Muscle layer of colon (tissue), 2 donors: ENCODE data around the gene SCO1.
"Not testable (repeated sequence)": the region's sequence is repeated elsewhere in the genome, so short reads cannot be mapped to it uniquely, and the experiment has no call there.

Experiments
- H3K27ac ChIP-seq: one replicate; pipeline ENCODE4 v1.7.0; 2013; ENCODE audit warnings: low read depth, mild to moderate bottlenecking, low read length, moderate library complexity
- H3K27me3 ChIP-seq, 2 donors: one replicate each; pipeline ENCODE4 v1.7.0; 2013; ENCODE audit warnings: low read length in 2 of 2, mild to moderate bottlenecking in 2 of 2; ENCODE audit not compliant: insufficient read depth in 2 of 2, control insufficient read depth in 1 of 2
- H3K36me3 ChIP-seq: one replicate; pipeline ENCODE4 v1.7.0; 2013; ENCODE audit warnings: mild to moderate bottlenecking, low read length; ENCODE audit not compliant: insufficient read depth
- H3K4me1 ChIP-seq: one replicate; pipeline ENCODE4 v1.7.0; 2013; ENCODE audit warnings: mild to moderate bottlenecking, low read length; ENCODE audit not compliant: insufficient read depth
- H3K4me3 ChIP-seq, 2 donors: one replicate each; pipeline ENCODE4 v1.7.0; 2013; ENCODE audit warnings: low read length in 2 of 2, low read depth in 1 of 2, mild to moderate bottlenecking in 1 of 2, moderate library complexity in 1 of 2
- H3K9ac ChIP-seq: one replicate; pipeline ENCODE4 v1.7.0; 2013; ENCODE audit warnings: low read length
- H3K9me3 ChIP-seq: one replicate; pipeline ENCODE4 v1.7.0; 2013; ENCODE audit warnings: mild to moderate bottlenecking, low read length
- donor health status: abdominal sarcoma.
- donor health status: Adenocarcinoma of cecum.

SCO1 gene

GRCh38 chr17:10724546-10725195 is 27.3 kb upstream of the SCO1 start:
- H3K9ac ChIP-seq, result no peak overlapping the region
- H3K27ac ChIP-seq, result no peak overlapping the region
- H3K4me1 ChIP-seq, result peaks cover 4% of the 10 kb centered on the region
- peaks cover 16% of the 10 kb centered on the region for H3K36me3 ChIP-seq
- H3K27me3 ChIP-seq, result no peaks in the 10 kb centered on the region
- H3K4me3 ChIP-seq, result no peak overlapping the region
- H3K9me3 ChIP-seq, result no peaks in the 10 kb centered on the region

DNA sequence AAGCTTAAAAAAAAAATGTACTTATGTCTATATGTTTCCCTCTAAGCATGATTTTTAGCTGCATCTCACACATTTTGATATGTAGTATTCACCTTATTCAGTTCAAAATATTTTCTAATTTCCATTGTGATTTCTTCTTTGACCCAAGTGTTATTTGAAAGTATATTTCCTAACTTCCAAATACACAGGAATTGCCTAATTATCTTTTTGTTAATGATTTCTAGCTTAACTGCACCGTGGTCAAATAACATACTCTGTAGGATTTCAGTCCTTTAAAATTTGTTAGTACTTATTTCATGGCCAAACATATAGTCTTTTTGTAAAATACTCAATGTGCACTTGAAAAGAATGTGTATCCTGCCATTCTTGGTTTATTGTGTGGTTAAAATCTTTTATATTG is 21.2 kb upstream of the SCO1 start:
- Histone ChIP-seq H3K9me3 (no peaks in the 10 kb centered on the region), H3K4me1 (no peaks in the 10 kb centered on the region), H3K4me3 (no peak overlapping the region), H3K27ac (no peak overlapping the region), H3K9ac (no peak overlapping the region), H3K27me3 (no peaks in the 10 kb centered on the region), H3K36me3 (peaks cover under 1% of the 10 kb centered on the region)

GRCh38 chr17:10716218-10716617 is 18.9 kb upstream of the SCO1 start:
- H3K4me1 ChIP-seq, result no peaks in the 10 kb centered on the region
- no peaks in the 10 kb centered on the region for H3K9me3 ChIP-seq
- no peaks in the 10 kb centered on the region for H3K27me3 ChIP-seq
- H3K4me3 ChIP-seq, result no peak overlapping the region
- no peak overlapping the region for H3K27ac ChIP-seq
- peaks cover 16% of the 10 kb centered on the region for H3K36me3 ChIP-seq
- no peak overlapping the region for H3K9ac ChIP-seq

DNA sequence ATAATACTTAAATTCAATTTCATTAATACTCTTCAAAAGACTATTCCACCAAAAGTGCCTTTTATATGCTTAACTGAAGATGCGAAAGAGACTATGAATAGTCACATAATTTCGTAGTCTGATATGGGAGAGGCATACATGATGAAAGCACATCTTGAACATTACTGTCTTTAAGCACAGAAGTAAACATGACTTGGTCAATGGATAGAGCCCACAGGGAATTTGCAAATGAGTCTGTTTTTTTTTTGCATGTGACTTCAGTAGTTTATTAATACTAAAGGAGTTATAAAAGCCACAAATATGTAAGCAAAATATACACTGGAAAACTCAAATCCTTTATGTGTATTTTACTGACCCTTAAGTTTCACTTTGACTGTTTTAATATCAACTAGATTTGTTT is 16.0 kb upstream of the SCO1 start:
- no peak overlapping the region for H3K9ac ChIP-seq
- H3K4me3 ChIP-seq, result no peak overlapping the region
- no peaks in the 10 kb centered on the region for H3K4me1 ChIP-seq
- peaks cover 43% of the 10 kb centered on the region for H3K36me3 ChIP-seq
- no peaks in the 10 kb centered on the region for H3K27me3 ChIP-seq
- H3K27ac ChIP-seq, result no peak overlapping the region
- no peaks in the 10 kb centered on the region for H3K9me3 ChIP-seq

DNA sequence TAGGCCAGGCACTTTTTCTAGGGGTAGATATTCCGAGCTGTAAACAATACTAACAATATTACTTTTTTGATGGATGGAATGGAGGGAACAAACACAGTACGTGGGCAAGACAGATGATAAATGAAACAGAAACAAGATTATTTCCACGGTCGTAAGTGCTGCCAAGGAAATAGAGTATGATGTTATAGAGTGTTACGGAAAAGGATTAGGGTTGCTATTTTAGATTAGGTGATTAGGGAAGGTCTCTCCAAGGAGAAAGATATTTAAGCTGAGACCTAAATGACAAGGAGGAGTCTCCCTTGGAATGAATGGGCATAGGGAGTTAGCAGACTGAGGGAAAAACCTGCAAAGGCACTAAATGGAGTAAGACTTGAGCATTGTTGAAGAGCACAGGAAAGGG is 8.4 kb upstream of the SCO1 start:
- H3K4me3 ChIP-seq, result no peak overlapping the region

DNA sequence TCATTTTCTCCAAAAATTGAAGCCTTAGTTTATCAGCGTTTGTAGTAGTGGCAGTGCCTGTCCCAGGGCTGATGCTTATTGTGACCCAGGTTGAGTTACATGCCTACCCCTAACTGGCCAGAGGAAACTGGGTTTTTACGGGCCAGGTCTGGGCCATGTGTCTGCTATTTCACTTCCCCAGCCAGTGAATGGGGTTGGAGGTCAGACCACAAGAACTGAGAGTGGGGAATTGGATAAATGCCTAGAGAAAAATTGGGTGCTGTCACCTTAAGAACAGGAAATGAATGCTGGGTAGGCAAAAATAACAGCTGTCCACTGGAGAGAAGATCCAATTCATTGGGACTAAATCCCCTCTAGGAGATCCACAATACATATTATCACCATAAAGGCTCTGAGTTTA is 5.2 kb upstream of the SCO1 start:
- Histone ChIP-seq H3K4me1 (peaks cover 6% of the 10 kb centered on the region), H3K9ac (no peak overlapping the region), H3K36me3 (peaks cover 25% of the 10 kb centered on the region), H3K27ac (no peak overlapping the region), H3K9me3 (no peaks in the 10 kb centered on the region), H3K4me3 (no peak overlapping the region), H3K27me3 (no peaks in the 10 kb centered on the region)

More for the DNA sequence above, 8.4 kb upstream of the SCO1 start:
- Histone ChIP-seq H3K9me3 (no peaks in the 10 kb centered on the region), H3K36me3 (peaks cover 51% of the 10 kb centered on the region), H3K4me1 (no peaks in the 10 kb centered on the region), H3K27ac (no peak overlapping the region), H3K27me3 (no peaks in the 10 kb centered on the region), H3K9ac (no peak overlapping the region)

- no peak overlapping the region for H3K9ac ChIP-seq
- no peak overlapping the region for H3K27ac ChIP-seq
- H3K4me3 ChIP-seq, result no peak overlapping the region
- H3K4me1 ChIP-seq, result peaks cover 12% of the 10 kb centered on the region
- peaks cover 7% of the 10 kb centered on the region for H3K36me3 ChIP-seq
- H3K9me3 ChIP-seq, result no peaks in the 10 kb centered on the region
- H3K27me3 ChIP-seq, result no peaks in the 10 kb centered on the region
Measured at GRCh38 chr17:10699856-10700255, 2.5 kb upstream of the SCO1 start.

- Histone ChIP-seq H3K27me3 (no peaks in the 10 kb centered on the region), H3K9ac (peak overlapping the region; percentile 83), H3K27ac (peak overlapping the region; percentile 85), H3K9me3 (no peaks in the 10 kb centered on the region), H3K4me1 (peaks cover 12% of the 10 kb centered on the region), H3K36me3 (peaks cover 8% of the 10 kb centered on the region), H3K4me3 (peak overlapping the region; percentile 72 to 93)
Measured at GRCh38 chr17:10698096-10698818, 924 bp upstream of the SCO1 start.

GRCh38 chr17:10695875-10696407 is 1.4 kb downstream of the SCO1 start:
- Histone ChIP-seq H3K4me1 (peaks cover 12% of the 10 kb centered on the region), H3K36me3 (peaks cover 31% of the 10 kb centered on the region)
- not testable (repeated sequence) for H3K27me3 ChIP-seq, H3K4me3 ChIP-seq, H3K27ac ChIP-seq, H3K9ac ChIP-seq, H3K9me3 ChIP-seq

DNA sequence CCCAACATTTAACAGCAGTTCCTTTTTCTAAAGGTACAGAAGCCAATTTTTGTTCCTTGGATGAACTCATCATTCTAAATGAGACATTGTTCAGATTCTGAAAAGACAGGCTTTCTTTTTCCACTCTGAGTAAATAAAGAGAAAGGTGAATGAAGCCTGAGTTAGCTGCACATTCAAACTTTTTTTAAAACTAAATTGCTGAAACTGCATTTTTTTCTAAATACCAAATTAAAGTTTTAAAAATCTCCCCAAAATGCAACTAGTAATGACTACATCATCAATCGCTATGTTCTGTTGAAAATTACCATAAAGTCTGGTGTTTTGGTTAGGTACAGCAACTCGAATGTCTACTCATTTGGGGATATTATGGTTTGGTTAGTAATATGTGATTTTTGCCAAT is 9.8 kb downstream of the SCO1 start:
- Histone ChIP-seq H3K27ac (no peak overlapping the region), H3K9me3 (no peaks in the 10 kb centered on the region), H3K36me3 (peaks cover 59% of the 10 kb centered on the region), H3K9ac (no peak overlapping the region), H3K4me3 (no peak overlapping the region), H3K27me3 (no peaks in the 10 kb centered on the region), H3K4me1 (no peaks in the 10 kb centered on the region)

GRCh38 chr17:10683853-10684252 is 13.5 kb downstream of the SCO1 start:
- Histone ChIP-seq H3K36me3 (peaks cover 51% of the 10 kb centered on the region), H3K9ac (no peak overlapping the region), H3K27me3 (no peaks in the 10 kb centered on the region), H3K9me3 (no peaks in the 10 kb centered on the region), H3K4me1 (peaks cover 8% of the 10 kb centered on the region), H3K27ac (no peak overlapping the region), H3K4me3 (no peak overlapping the region)
